ENCODE results near the gene TREML4. TPM values are rescaled to one million over a fixed set of nuclear protein-coding genes. Genes with fewer than 3 reads are reported as not detected.

TREML4 gene
- total RNA-seq, 5 donors from 2014 or later (not counting 1 experiment from before 2014, with no cell fraction given): not detected

- Mint-ChIP-seq H3K27ac (no peak overlapping the region), H3K27me3 (peaks cover 0 to 2% of the 10 kb centered on the region in 2 donors), H3K4me3 (no peak overlapping the region), H3K9me3 (peaks cover 5 to 15% (median 12%) of the 10 kb centered on the region in 3 donors), H3K4me1 (peaks cover 3 to 13% (median 7%) of the 10 kb centered on the region in 3 donors), H3K36me3 (peaks cover 11% of the 10 kb centered on the region)
- Histone ChIP-seq H3K36me3 (ENCODE audit: control insufficient read depth in 2 of 2, extremely low read depth in 1 of 2, insufficient read depth in 1 of 2, low read length in 1 of 2) (no peaks in the 10 kb centered on the region), H3K9me3 (no peaks in the 10 kb centered on the region), H3K27ac (ENCODE audit: low read length) (no peak overlapping the region), H3K4me1 (ENCODE audit: control insufficient read depth in 1 of 2, extremely low read depth in 1 of 2, insufficient read depth in 2 of 2, low read length in 2 of 2) (no peaks in the 10 kb centered on the region), H3K4me3 (ENCODE audit: control insufficient read depth in 1 of 2, extremely low read depth in 1 of 2, low read length in 1 of 2) (no peak overlapping the region), H3K27me3 (replicated peaks in 1 of 2; ENCODE audit: control insufficient read depth in 2 of 2, extremely low read depth in 1 of 2, insufficient read depth in 2 of 2, low read length in 1 of 2) (peaks cover 0 to 10% of the 10 kb centered on the region in 2 experiments)
- WGBS (ENCODE audit: insufficient coverage): 93% methylated on average over 7 of the region's 9 CpGs
- ChIA-PET CTCF (no interaction called here), POLR2A (no interaction called here)
- DNase-seq: no peak
- no peak for ATAC-seq (replicated peaks in 1 of 4)
Measured at GRCh38 chr6:41214559-41215238, 13.4 kb upstream of the TREML4 start.

- ATAC-seq (replicated peaks in 1 of 4): no peak
- 88% methylated on average over 2 of the region's 5 CpGs for WGBS (ENCODE audit: insufficient coverage)
Measured at GRCh38 chr6:41215777-41216176, 12.4 kb upstream of the TREML4 start.

GRCh38 chr6:41216616-41217015 lies 11.5 kb upstream of the TREML4 start:
- Histone ChIP-seq H3K4me1 (ENCODE audit: control insufficient read depth in 1 of 2, extremely low read depth in 1 of 2, insufficient read depth in 2 of 2, low read length in 2 of 2) (no peaks in the 10 kb centered on the region), H3K27me3 (replicated peaks in 1 of 2; ENCODE audit: control insufficient read depth in 2 of 2, extremely low read depth in 1 of 2, insufficient read depth in 2 of 2, low read length in 1 of 2) (peaks cover 0 to 10% of the 10 kb centered on the region in 2 experiments), H3K36me3 (ENCODE audit: control insufficient read depth in 2 of 2, extremely low read depth in 1 of 2, insufficient read depth in 1 of 2, low read length in 1 of 2) (no peaks in the 10 kb centered on the region), H3K27ac (ENCODE audit: low read length) (no peak overlapping the region), H3K9me3 (no peaks in the 10 kb centered on the region), H3K4me3 (ENCODE audit: control insufficient read depth in 1 of 2, extremely low read depth in 1 of 2, low read length in 1 of 2) (no peak overlapping the region)
- DNase-seq (no peak), ATAC-seq (replicated peaks in 1 of 4) (no peak)
- Mint-ChIP-seq H3K27me3 (peaks cover 0 to 2% of the 10 kb centered on the region in 2 donors), H3K9me3 (peaks cover 9 to 20% (median 12%) of the 10 kb centered on the region in 3 donors), H3K4me1 (peaks cover 3 to 8% (median 5%) of the 10 kb centered on the region in 3 donors), H3K36me3 (peaks cover 16% of the 10 kb centered on the region), H3K4me3 (no peak overlapping the region), H3K27ac (no peak overlapping the region)
- WGBS (ENCODE audit: insufficient coverage): 71% methylated on average over 5 of the region's 5 CpGs
- POLR2A ChIA-PET: no interaction called here
- CTCF ChIA-PET: no interaction called here

More at GRCh38 chr6:41215777-41216176, 12.4 kb upstream of the TREML4 start:
- ChIA-PET POLR2A (no interaction called here), CTCF (no interaction called here)
- Histone ChIP-seq H3K27me3 (replicated peaks in 1 of 2; ENCODE audit: control insufficient read depth in 2 of 2, extremely low read depth in 1 of 2, insufficient read depth in 2 of 2, low read length in 1 of 2) (peaks cover 0 to 10% of the 10 kb centered on the region in 2 experiments), H3K36me3 (ENCODE audit: control insufficient read depth in 2 of 2, extremely low read depth in 1 of 2, insufficient read depth in 1 of 2, low read length in 1 of 2) (no peaks in the 10 kb centered on the region), H3K27ac (ENCODE audit: low read length) (no peak overlapping the region), H3K9me3 (no peaks in the 10 kb centered on the region), H3K4me3 (ENCODE audit: control insufficient read depth in 1 of 2, extremely low read depth in 1 of 2, low read length in 1 of 2) (no peak overlapping the region), H3K4me1 (ENCODE audit: control insufficient read depth in 1 of 2, extremely low read depth in 1 of 2, insufficient read depth in 2 of 2, low read length in 2 of 2) (no peaks in the 10 kb centered on the region)
- peaks cover 0 to 2% of the 10 kb centered on the region in 2 donors for H3K27me3 Mint-ChIP-seq
- peaks cover 9 to 20% (median 12%) of the 10 kb centered on the region in 3 donors for H3K9me3 Mint-ChIP-seq
- DNase-seq: no peak
- H3K36me3 Mint-ChIP-seq: peaks cover 16% of the 10 kb centered on the region
- peaks cover 3 to 7% (median 7%) of the 10 kb centered on the region in 3 donors for H3K4me1 Mint-ChIP-seq
- H3K4me3 Mint-ChIP-seq: no peak overlapping the region
- no peak overlapping the region for H3K27ac Mint-ChIP-seq

GRCh38 chr6:41222045-41222444 lies 6.1 kb upstream of the TREML4 start:
- Histone ChIP-seq H3K4me1 (ENCODE audit: control insufficient read depth in 1 of 2, extremely low read depth in 1 of 2, insufficient read depth in 2 of 2, low read length in 2 of 2) (no peaks in the 10 kb centered on the region), H3K4me3 (ENCODE audit: control insufficient read depth in 1 of 2, extremely low read depth in 1 of 2, low read length in 1 of 2) (no peak overlapping the region), H3K9me3 (no peaks in the 10 kb centered on the region), H3K36me3 (ENCODE audit: control insufficient read depth in 2 of 2, extremely low read depth in 1 of 2, insufficient read depth in 1 of 2, low read length in 1 of 2) (no peaks in the 10 kb centered on the region), H3K27ac (ENCODE audit: low read length) (no peak overlapping the region), H3K27me3 (replicated peaks in 1 of 2; ENCODE audit: control insufficient read depth in 2 of 2, extremely low read depth in 1 of 2, insufficient read depth in 2 of 2, low read length in 1 of 2) (peaks cover 0 to 5% of the 10 kb centered on the region in 2 experiments)
- H3K27me3 Mint-ChIP-seq: peaks cover 5 to 7% of the 10 kb centered on the region in 2 donors
- H3K4me1 Mint-ChIP-seq: peaks cover 7 to 17% (median 9%) of the 10 kb centered on the region in 3 donors
- DNase-seq (no peak), ATAC-seq (replicated peaks in 1 of 4) (no peak)
- H3K4me3 Mint-ChIP-seq: no peak overlapping the region
- POLR2A ChIA-PET: no interaction called here
- WGBS (ENCODE audit: insufficient coverage): 63% methylated on average over 4 of the region's 4 CpGs
- H3K36me3 Mint-ChIP-seq: peaks cover 4% of the 10 kb centered on the region
- no peak overlapping the region for H3K27ac Mint-ChIP-seq
- peaks cover 0 to 4% (median 3%) of the 10 kb centered on the region in 3 donors for H3K9me3 Mint-ChIP-seq
- CTCF ChIA-PET: no interaction called here

GRCh38 chr6:41222513-41222912 lies 5.6 kb upstream of the TREML4 start:
- ChIA-PET POLR2A (no interaction called here), CTCF (no interaction called here)
- Mint-ChIP-seq H3K9me3 (peaks cover 0 to 4% (median 3%) of the 10 kb centered on the region in 3 donors), H3K4me3 (no peak overlapping the region), H3K27me3 (peaks cover 5 to 7% of the 10 kb centered on the region in 2 donors), H3K36me3 (peaks cover 4% of the 10 kb centered on the region), H3K27ac (no peak overlapping the region), H3K4me1 (peaks cover 7 to 17% (median 9%) of the 10 kb centered on the region in 3 donors)
- no peak for ATAC-seq (replicated peaks in 1 of 4)
- DNase-seq: no peak
- no peaks in the 10 kb centered on the region for H3K36me3 ChIP-seq (ENCODE audit: control insufficient read depth in 2 of 2, extremely low read depth in 1 of 2, insufficient read depth in 1 of 2, low read length in 1 of 2)
- H3K9me3 ChIP-seq: no peaks in the 10 kb centered on the region
- H3K4me3 ChIP-seq (ENCODE audit: control insufficient read depth in 1 of 2, extremely low read depth in 1 of 2, low read length in 1 of 2): no peak overlapping the region
- no peaks in the 10 kb centered on the region for H3K4me1 ChIP-seq (ENCODE audit: control insufficient read depth in 1 of 2, extremely low read depth in 1 of 2, insufficient read depth in 2 of 2, low read length in 2 of 2)
- H3K27me3 ChIP-seq (replicated peaks in 1 of 2; ENCODE audit: control insufficient read depth in 2 of 2, extremely low read depth in 1 of 2, insufficient read depth in 2 of 2, low read length in 1 of 2): peaks cover 0 to 4% of the 10 kb centered on the region in 2 experiments
- no peak overlapping the region for H3K27ac ChIP-seq (ENCODE audit: low read length)
- WGBS (ENCODE audit: insufficient coverage): 83% methylated on average over 5 of the region's 5 CpGs

- no peaks in the 10 kb centered on the region for H3K4me1 ChIP-seq (ENCODE audit: control insufficient read depth in 1 of 2, extremely low read depth in 1 of 2, insufficient read depth in 2 of 2, low read length in 2 of 2)
- no peak overlapping the region for H3K27ac ChIP-seq (ENCODE audit: low read length)
- Mint-ChIP-seq H3K36me3 (peaks cover 4% of the 10 kb centered on the region), H3K27me3 (peaks cover 11 to 13% of the 10 kb centered on the region in 2 donors), H3K4me3 (no peak overlapping the region), H3K9me3 (peaks cover 0 to 4% (median 3%) of the 10 kb centered on the region in 3 donors), H3K27ac (no peak overlapping the region), H3K4me1 (peaks cover 4 to 17% (median 5%) of the 10 kb centered on the region in 3 donors)
- H3K36me3 ChIP-seq (ENCODE audit: control insufficient read depth in 2 of 2, extremely low read depth in 1 of 2, insufficient read depth in 1 of 2, low read length in 1 of 2): no peaks in the 10 kb centered on the region
- ChIA-PET CTCF (no interaction called here), POLR2A (no interaction called here)
- peaks cover 0 to 22% of the 10 kb centered on the region in 2 experiments for H3K27me3 ChIP-seq (replicated peaks in 1 of 2; ENCODE audit: control insufficient read depth in 2 of 2, extremely low read depth in 1 of 2, insufficient read depth in 2 of 2, low read length in 1 of 2)
- no peak for ATAC-seq (replicated peaks in 1 of 4)
- no peaks in the 10 kb centered on the region for H3K9me3 ChIP-seq
- DNase-seq: no peak
- no peak overlapping the region for H3K4me3 ChIP-seq (ENCODE audit: control insufficient read depth in 1 of 2, extremely low read depth in 1 of 2, low read length in 1 of 2)
- no CpG with 5 or more reads among the region's 1 CpG for WGBS (ENCODE audit: insufficient coverage)
Measured at GRCh38 chr6:41224800-41225199, 3.3 kb upstream of the TREML4 start.

Data from T-cell (primary cell).